GM12891 (cell line): Measurements from ENCODE around the gene CFAP298.

ENCODE experiments used
- POLR2A ChIP-seq: IDR thresholded peaks from 2 replicates; pipeline ENCODE4 v1.6.1; 2011; ENCODE audit warnings: low read depth, low read length, control low read depth
- POLR2AphosphoS5 ChIP-seq: IDR thresholded peaks from 2 replicates; pipeline ENCODE4 v1.6.1; 2011; ENCODE audit warnings: low read depth, low read length, control low read depth
- POU2F2 ChIP-seq: IDR thresholded peaks from 2 replicates; pipeline ENCODE4 v1.6.1; 2011; ENCODE audit warnings: low read depth, mild to moderate bottlenecking, control low read depth, low read length, moderate library complexity
- SPI1 ChIP-seq: IDR thresholded peaks from 2 replicates; pipeline ENCODE4 v1.6.1; 2011; ENCODE audit warnings: low read depth, low read length, control low read depth
- TAF1 ChIP-seq: IDR thresholded peaks from 2 replicates; pipeline ENCODE4 v1.6.1; 2011; ENCODE audit warnings: low read depth, low read length, control low read depth

DNA sequence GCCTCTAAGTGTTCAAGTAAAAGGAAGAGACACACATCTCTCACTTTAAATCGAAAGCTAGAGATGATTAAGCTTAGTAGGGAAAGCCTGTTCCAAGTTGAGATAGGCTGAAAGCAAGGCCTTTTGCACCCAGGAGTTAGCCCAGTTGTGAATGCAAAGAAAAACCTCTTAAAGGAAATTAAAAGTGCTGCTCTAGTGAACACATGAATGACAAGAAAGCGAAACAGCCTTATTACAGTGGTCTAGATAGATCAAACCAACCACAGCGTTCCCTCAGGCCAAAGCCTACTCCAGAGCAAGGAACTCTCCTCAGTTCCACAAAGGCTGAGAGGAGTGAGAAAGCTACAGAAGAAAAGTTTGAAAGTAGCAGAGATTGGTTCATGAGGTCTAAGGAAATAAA is 41.7 kb downstream of the CFAP298 start:
- TF ChIP-seq POLR2A: no peak
- no peak for TF ChIP-seq POLR2AphosphoS5
- no peak for TF ChIP-seq SPI1
- TF ChIP-seq TAF1: no peak
- TF ChIP-seq POU2F2: no peak
